A549 (cell line): ENCODE measurements around the gene ADPGK. TPM values are rescaled to one million over a fixed set of nuclear protein-coding genes. Genes with fewer than 3 reads are reported as not detected.

Source experiments
- ATAC-seq, 2 experiments: fragments of 200-7000 bp in 1 of 2; fragments of >200 bp in 1 of 2; cut with Nextera tagmentation in 1 of 2; cut with Tn5 transposase in 1 of 2; 3 replicates each; pipeline versions ENCODE4 v1.8.0 to v1.9.1; 2018 to 2020; ENCODE audit warnings: mild to moderate bottlenecking in 1 of 2, moderate library complexity in 1 of 2
- CTCF ChIA-PET: fragments of 300-600 bp; sonication (Branson Sonifier 250); formaldehyde crosslinking; extraction: SDS; loops from one replicate; lab custom pipeline; 2021; ENCODE audit warnings: antibody characterized with exemption, inconsistent platforms; lab: Yijun Ruan, JAX
- POLR2A ChIA-PET: fragments of 350-600 bp; formaldehyde crosslinking; extraction: SDS; loops from one replicate; lab custom pipeline; 2021; ENCODE audit warnings: antibody characterized with exemption, inconsistent platforms; lab: Yijun Ruan, JAX
- DNase-seq, 2 experiments: peaks; one replicate each; pipeline versions ENCODE4 v3.0.0 to v3.0.0-alpha.2; 2011 to 2016; ENCODE audit warnings: low read depth in 1 of 2, low spot score in 1 of 2
- FAIRE-seq: peaks from 2 replicates; lab custom pipeline; 2011; peaks lifted over from hg19 to GRCh38; lab: Jason Lieb, UNC
- H3K27ac ChIP-seq, 2 experiments: fragments of >200 bp; sonication (Bioruptor Twin); formaldehyde crosslinking; 3 replicates each; pipeline ENCODE4 v1.5.1; 2016 to 2017
- H3K4me1 ChIP-seq: fragments of >200 bp; sonication (Bioruptor Twin); formaldehyde crosslinking; 3 replicates; pipeline ENCODE4 v1.6.1; 2016
- H3K4me2 ChIP-seq: fragments of >200 bp; sonication (Bioruptor Twin); formaldehyde crosslinking; 3 replicates; pipeline ENCODE4 v1.6.1; 2016
- H3K4me3 ChIP-seq: fragments of >200 bp; sonication (Bioruptor Twin); formaldehyde crosslinking; 3 replicates; pipeline ENCODE4 v1.5.1; 2016
- H3K9me3 ChIP-seq: fragments of >200 bp; sonication (Bioruptor Twin); formaldehyde crosslinking; 3 replicates; pipeline ENCODE4 v1.6.1; 2016
- ATOH8 ChIP-seq: fragments of 250-450 bp; sonication (Bioruptor Pico); IDR thresholded peaks from 2 replicates; pipeline ENCODE4 v1.5.0; 2020; ENCODE audit warnings: low read depth, mild to moderate bottlenecking, moderate library complexity
- BCL3 ChIP-seq: fragments of >200 bp; sonication (Bioruptor Twin); formaldehyde crosslinking; IDR thresholded peaks from 3 replicates; pipeline ENCODE4 v1.6.1; 2016
- BHLHE40 ChIP-seq: IDR thresholded peaks from 2 replicates; pipeline ENCODE4 v1.6.1; 2012; ENCODE audit warnings: low read depth, low read length, inconsistent platforms
- CBX8 ChIP-seq: fragments of 200-600 bp; sonication (generic); IDR thresholded peaks from 2 replicates; pipeline ENCODE4 v1.6.1; 2016
- CHD4 ChIP-seq: fragments of 200-600 bp; sonication (generic); IDR thresholded peaks from 2 replicates; pipeline ENCODE4 v1.6.1; 2016; ENCODE audit warnings: antibody characterized with exemption, mild to moderate bottlenecking, borderline replicate concordance
- ESRRA ChIP-seq: fragments of 150-350 bp; IDR thresholded peaks from 2 replicates; pipeline ENCODE4 v1.6.1; 2014; ENCODE audit warnings: mild to moderate bottlenecking, low read length, borderline replicate concordance
- HDAC2 ChIP-seq: fragments of 200-600 bp; sonication (generic); IDR thresholded peaks from 2 replicates; pipeline ENCODE4 v1.6.1; 2016
- KDM5A ChIP-seq: fragments of 200-600 bp; sonication (generic); IDR thresholded peaks from 2 replicates; pipeline ENCODE4 v1.6.1; 2016; ENCODE audit warnings: antibody characterized with exemption, mild to moderate bottlenecking
- MAFK ChIP-seq: fragments of 450-650 bp; IDR thresholded peaks from 2 replicates; pipeline ENCODE4 v1.6.1; 2014; ENCODE audit not compliant: partially characterized antibody
- MAZ ChIP-seq: fragments of 150-350 bp; IDR thresholded peaks from 2 replicates; pipeline ENCODE4 v1.6.1; 2014; ENCODE audit warnings: antibody characterized with exemption, low read depth, low read length, borderline replicate concordance
- PBX3 ChIP-seq: IDR thresholded peaks from 2 replicates; pipeline ENCODE4 v1.6.1; 2012
- POLR2A ChIP-seq: IDR thresholded peaks from 2 replicates; pipeline ENCODE4 v1.6.1; 2012; ENCODE audit warnings: mild to moderate bottlenecking, low read length
- RAD21 ChIP-seq, 2 experiments: fragments of >200 bp in 1 of 2; sonication (Bioruptor Twin) in 1 of 2; formaldehyde crosslinking in 1 of 2; IDR thresholded peaks in 1 of 2; conservative IDR thresholded peaks in 1 of 2; 2 replicates in 1 of 2; 3 replicates in 1 of 2; pipeline ENCODE4 v1.6.1; 2012 to 2018; ENCODE audit warnings: inconsistent platforms in 1 of 2
- RCOR1 ChIP-seq: fragments of 150-350 bp; IDR thresholded peaks from 2 replicates; pipeline ENCODE4 v1.6.1; 2014; ENCODE audit warnings: antibody characterized with exemption, low read length, low read depth
- RNF2 ChIP-seq: fragments of 200-600 bp; sonication (generic); IDR thresholded peaks from 2 replicates; pipeline ENCODE4 v1.6.1; 2016; ENCODE audit warnings: low read depth, mild to moderate bottlenecking, antibody characterized with exemption, moderate library complexity, borderline replicate concordance
- TP53 ChIP-seq: fragments of 250-450 bp; sonication (Bioruptor Pico); IDR thresholded peaks from 2 replicates; pipeline ENCODE4 v1.5.0; 2021; ENCODE audit warnings: mild to moderate bottlenecking, moderate library complexity
- ZC3H11A ChIP-seq: fragments of 450-650 bp; IDR thresholded peaks from 2 replicates; pipeline ENCODE4 v1.6.1; 2014; ENCODE audit warnings: antibody characterized with exemption, mild to moderate bottlenecking
- ZSCAN20 ChIP-seq: fragments of 250-450 bp; sonication (Bioruptor Pico); IDR thresholded peaks from 2 replicates; pipeline ENCODE4 v1.8.0; 2022; ENCODE audit warnings: mild to moderate bottlenecking, moderate library complexity
- WGBS: methylation state at CpG from one replicate; pipeline ENCODE4 v1.1.6; 2017; ENCODE audit errors: missing lambda C conversion rate; 5-methylcytosine and 5-hydroxymethylcytosine counted together
- polyA plus RNA-seq, 4 experiments: library from polyadenylated mRNA; depleted of rRNA in 3 of 4; stranded (reverse); fragments of >200 nt; fragmentation: RNase III in 1 of 4; extraction: RNeasy Plus Mini Kit Qiagen cat#74134 plus additional on column Dnase treatment in 1 of 4; gene quantifications; 2 replicates in 3 of 4; 3 replicates in 1 of 4; pipeline ENCODE4 v1.2.3, GENCODE V29; 2011 to 2017
- TF ChIP-seq, protein P1 (sequence below): fragments of 250-450 bp; sonication (Bioruptor Pico); IDR thresholded peaks from 2 replicates; pipeline ENCODE4 v1.5.0; 2021; ENCODE audit warnings: mild to moderate bottlenecking, moderate library complexity, borderline replicate concordance
- TF ChIP-seq, protein P2 (sequence below): fragments of >200 bp; sonication (Bioruptor Twin); formaldehyde crosslinking; IDR thresholded peaks from 2 replicates; pipeline ENCODE4 v1.6.1; 2016

Gene ADPGK
- polyA plus RNA-seq, 2 of the 4 experiments (the other 2 are of a cell fraction): 56.6 to 98.3 TPM

GRCh38 chr15:72796210-72796514, 12.6 kb upstream of the ADPGK start:
- TF ChIP-seq TP53 (no peak), MAFK (peak; percentile 78)
- H3K4me2 ChIP-seq: peak overlapping the region; percentile 91
- DNase-seq (peak in 1 of 2 experiments; percentile 36), FAIRE-seq (no peak), ATAC-seq (peak in 1 of 2 experiments; percentile 66; a peak in 2 of 6 replicates)
- POLR2A ChIA-PET: interaction anchor here (0.6 kb wide), 1 partner anchor 285 kb away, joined by 3 read pairs; no protein-coding TSS in a partner anchor
- WGBS: 52% methylated on average over 7 of the region's 7 CpGs
- H3K27ac ChIP-seq: peak overlapping the region; percentile 80 to 87
- peak overlapping the region; percentile 73 for H3K4me3 ChIP-seq
- H3K4me1 ChIP-seq: peaks cover 12% of the 10 kb centered on the region; the same call in 1 of the 3 replicates
- CTCF ChIA-PET: interaction anchor here (0.6 to 4.8 kb wide), 21 partner anchors 8 to 477 kb away, joined by 3 to 53 read pairs (median 4); no protein-coding TSS in a partner anchor
- no peaks in the 10 kb centered on the region for H3K9me3 ChIP-seq

DNA sequence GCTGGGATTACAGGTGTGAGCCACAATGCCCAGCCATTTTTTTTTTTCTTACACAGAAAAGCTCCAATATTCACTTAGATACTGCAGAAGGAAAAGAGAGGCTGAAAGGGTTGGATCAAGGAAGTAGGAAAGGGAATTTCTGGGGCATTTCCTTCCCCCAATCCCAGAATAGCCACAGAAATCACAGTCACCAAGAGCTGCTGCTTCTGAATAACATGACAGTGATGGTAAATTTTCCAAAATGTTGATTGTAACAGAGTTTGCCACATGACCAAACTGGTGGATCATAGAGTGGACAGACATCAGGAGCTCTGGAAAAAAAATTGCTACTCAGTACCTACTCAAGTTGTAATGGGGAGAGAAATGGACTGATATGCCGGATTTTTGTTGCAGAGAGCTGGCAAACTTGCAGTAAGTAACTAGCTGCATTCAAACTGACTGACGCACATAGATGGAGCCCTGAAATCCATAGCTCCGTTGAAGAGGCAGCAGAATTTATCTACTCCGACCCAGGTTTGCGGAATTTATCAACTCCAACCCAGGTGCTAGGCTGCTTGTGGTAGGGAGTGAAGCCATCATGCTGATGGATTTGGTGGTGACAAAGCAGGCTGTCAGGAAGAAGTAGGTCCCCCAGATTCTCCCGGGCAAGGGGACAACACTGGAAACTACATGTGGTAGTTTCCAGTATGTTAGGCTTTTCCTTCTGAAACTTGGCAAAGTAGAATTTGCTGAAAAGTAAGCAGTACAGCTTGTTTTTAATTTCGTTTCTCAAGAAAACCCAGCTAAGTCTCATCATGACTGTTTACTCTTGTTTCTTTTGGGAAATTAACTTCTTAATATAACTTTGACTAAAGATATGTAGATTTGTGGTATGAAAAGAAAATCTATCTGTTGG, 10.5 kb upstream of the ADPGK start:
- Histone ChIP-seq H3K27ac (no peak overlapping the region), H3K4me3 (no peak overlapping the region), H3K4me2 (no peak overlapping the region), H3K9me3 (no peaks in the 10 kb centered on the region)
- no peak for ATAC-seq
- 66% methylated on average over 7 of the region's 7 CpGs for WGBS
- CTCF ChIA-PET: interaction anchor here (1.0 to 4.8 kb wide), 6 partner anchors 8 to 480 kb away, joined by 3 to 53 read pairs (median 6); no protein-coding TSS in a partner anchor
- TF ChIP-seq HDAC2: no peak
- no peak for TF ChIP-seq RCOR1
- TF ChIP-seq ATOH8: no peak
- no peak for TF ChIP-seq BCL3
- TF ChIP-seq, protein P1, sequence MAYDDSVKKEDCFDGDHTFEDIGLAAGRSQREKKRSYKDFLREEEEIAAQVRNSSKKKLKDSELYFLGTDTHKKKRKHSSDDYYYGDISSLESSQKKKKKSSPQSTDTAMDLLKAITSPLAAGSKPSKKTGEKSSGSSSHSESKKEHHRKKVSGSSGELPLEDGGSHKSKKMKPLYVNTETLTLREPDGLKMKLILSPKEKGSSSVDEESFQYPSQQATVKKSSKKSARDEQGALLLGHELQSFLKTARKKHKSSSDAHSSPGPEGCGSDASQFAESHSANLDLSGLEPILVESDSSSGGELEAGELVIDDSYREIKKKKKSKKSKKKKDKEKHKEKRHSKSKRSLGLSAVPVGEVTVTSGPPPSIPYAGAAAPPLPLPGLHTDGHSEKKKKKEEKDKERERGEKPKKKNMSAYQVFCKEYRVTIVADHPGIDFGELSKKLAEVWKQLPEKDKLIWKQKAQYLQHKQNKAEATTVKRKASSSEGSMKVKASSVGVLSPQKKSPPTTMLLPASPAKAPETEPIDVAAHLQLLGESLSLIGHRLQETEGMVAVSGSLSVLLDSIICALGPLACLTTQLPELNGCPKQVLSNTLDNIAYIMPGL (CRISPR knock-in tag): no peak
- no peak for TF ChIP-seq POLR2A
- TF ChIP-seq CHD4: no peak
- no peak for TF ChIP-seq MAZ
- TF ChIP-seq CBX8: no peak
- TF ChIP-seq ZC3H11A: no peak
- TF ChIP-seq MAFK: no peak
- TF ChIP-seq RAD21 (conservative IDR thresholded peaks at IDR 0.05 in 1 of 2, IDR thresholded peaks at IDR 0.05 in 1 of 2): no peak
- TF ChIP-seq, all 56 proteins: peak for 0
- DNase-seq: no peak
- POLR2A ChIA-PET: interaction anchor here (0.7 kb wide), 1 partner anchor 270 kb away, joined by 4 read pairs; no protein-coding TSS in a partner anchor
- no peak for FAIRE-seq
- H3K4me1 ChIP-seq: 0 out of 3 replicates have a peak, but pooled peaks cover 7% of the 10 kb centered on the region

DNA sequence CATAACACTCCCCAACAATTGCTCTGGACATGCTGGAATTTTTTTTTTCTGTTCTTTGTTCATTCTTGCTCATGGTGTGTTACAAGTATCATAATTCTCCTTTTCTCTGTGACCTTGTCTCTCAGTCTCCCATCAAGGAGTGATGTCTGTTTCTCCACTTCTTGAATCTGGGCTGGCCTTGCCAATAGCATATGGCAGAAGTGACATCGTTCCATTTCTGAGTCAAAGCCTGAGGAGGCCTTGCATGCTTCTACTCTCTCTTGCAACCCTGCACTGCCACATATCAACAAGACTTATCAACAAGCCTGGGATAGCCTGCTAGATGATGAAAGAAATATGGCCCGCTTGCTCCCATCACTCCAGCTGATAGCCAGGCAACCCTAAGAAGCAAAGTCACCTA, 8.9 kb upstream of the ADPGK start:
- ATAC-seq (no peak), FAIRE-seq (no peak)
- no peak overlapping the region for H3K4me2 ChIP-seq
- no peaks in the 10 kb centered on the region for H3K9me3 ChIP-seq
- POLR2A ChIA-PET: no interaction called here
- H3K27ac ChIP-seq: no peak overlapping the region
- TF ChIP-seq ZSCAN20 (CRISPR knock-in tag) (no peak), RNF2 (no peak), BHLHE40 (no peak), KDM5A (no peak), ESRRA (no peak), PBX3 (no peak)
- TF ChIP-seq, protein P2, sequence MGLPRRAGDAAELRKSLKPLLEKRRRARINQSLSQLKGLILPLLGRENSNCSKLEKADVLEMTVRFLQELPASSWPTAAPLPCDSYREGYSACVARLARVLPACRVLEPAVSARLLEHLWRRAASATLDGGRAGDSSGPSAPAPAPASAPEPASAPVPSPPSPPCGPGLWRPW: no peak
- TF ChIP-seq, protein P1 (CRISPR knock-in tag): no peak
- TF ChIP-seq, all 56 proteins: peak for 0
- Histone ChIP-seq H3K4me3 (no peak overlapping the region), H3K4me1 (0 out of 3 replicates have a peak, but pooled peaks cover 2% of the 10 kb centered on the region)
- WGBS: 53% methylated on average over 2 of the region's 2 CpGs
- CTCF ChIA-PET: interaction anchor here (1.1 to 4.8 kb wide), 2 partner anchors 8 to 290 kb away, joined by 3 to 53 read pairs; no protein-coding TSS in a partner anchor
- no peak for DNase-seq
